GM18858 (cell line): ENCODE data around the gene CRYBB1.

Experiments
- ATAC-seq: cut with Tn5 transposase; IDR thresholded peaks from one replicate; pipeline ENCODE4 v1.9.1; 2021; ENCODE audit not compliant: unreplicated experiment

The CRYBB1 gene

GRCh38 chr22:26581633-26582168 is 36.1 kb downstream of the CRYBB1 start:
- ATAC-seq = no peak

DNA sequence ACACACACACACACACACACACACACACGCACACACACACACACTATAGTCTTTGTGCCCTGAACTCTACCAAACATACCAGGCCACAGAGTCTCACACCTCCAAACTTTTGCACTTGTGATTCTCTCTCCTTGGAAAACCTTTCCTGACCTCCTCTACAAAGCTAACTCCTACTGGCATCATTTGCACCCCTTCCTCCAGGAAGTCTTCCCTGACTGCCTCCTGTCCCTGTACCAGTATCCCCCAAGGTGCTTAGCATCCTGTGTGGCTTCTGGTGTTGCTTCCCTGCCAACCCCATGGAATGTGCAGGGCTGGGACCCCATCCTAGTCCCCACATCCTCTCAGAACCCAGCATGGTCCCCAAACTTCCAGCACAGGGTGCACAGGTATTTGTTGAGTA is 36.8 kb downstream of the CRYBB1 start:
- ATAC-seq = no peak

DNA sequence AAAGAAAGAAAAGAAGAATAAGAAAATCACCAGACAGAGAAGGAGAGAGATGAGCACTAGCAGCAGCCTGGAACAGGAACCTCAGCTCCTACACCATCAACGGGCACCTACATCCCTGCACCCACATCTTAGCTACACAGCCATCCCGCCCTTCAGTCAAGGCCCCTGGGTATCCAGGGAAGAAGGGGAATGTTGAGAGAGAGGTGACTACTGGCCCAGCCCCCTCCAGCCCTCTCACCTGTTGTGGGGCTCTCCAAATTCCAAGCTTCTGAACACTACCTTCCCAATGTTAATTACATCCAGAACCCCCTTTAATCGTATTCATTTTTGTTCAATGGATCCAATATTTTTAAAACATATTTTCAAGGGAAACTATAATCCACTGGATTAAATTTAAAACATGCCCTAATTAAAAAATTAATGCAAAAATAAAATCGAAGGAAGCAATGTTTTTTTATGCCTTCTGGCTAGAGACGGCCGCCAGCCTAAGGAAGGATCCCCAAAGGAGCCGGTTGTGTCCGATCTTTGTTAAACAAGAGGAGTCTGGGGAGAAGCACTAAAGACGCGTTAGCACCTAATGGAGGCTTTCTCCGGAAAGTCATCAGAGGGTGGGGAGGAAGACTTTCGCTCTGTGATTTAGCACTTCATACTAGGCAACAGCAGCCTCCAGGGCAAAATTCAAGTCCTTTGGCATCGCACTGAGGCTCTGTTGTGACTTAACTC is 37.4 kb downstream of the CRYBB1 start:
- ATAC-seq = no peak

DNA sequence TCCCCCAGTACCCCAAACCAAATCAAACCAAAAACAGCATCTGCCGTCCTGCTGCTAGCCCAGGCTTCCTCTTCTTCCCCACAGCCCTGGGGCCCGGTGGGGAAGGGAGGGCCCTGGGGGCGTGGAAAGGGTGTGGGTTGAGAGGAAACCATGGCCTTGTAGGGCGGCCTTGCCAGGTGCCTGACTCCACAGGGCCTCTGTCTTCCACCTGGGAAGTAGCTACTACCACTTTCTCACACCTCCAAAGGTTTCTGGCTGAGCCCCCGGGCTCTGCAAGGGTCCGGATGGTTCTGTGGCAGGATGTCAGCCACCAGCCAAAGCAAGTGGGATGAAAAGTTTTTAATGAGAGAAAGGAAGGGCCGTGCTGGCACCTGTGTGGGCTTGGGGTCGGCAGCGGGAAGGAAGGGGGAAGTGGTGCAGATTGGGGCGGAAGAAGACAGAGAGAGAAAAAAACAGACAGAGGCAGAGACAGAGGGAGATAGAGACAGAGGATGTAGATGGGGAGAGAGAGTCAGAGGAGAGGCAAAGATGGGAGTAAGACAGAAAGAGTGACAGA is 38.4 kb downstream of the CRYBB1 start:
- no peak for ATAC-seq

GRCh38 chr22:26577081-26577480 is 40.7 kb downstream of the CRYBB1 start:
- no peak for ATAC-seq

- ATAC-seq = no peak
These were observed 41.7 kb downstream of the CRYBB1 start for GRCh38 chr22:26576026-26576680.

- ATAC-seq = no peak
These were observed 43.7 kb downstream of the CRYBB1 start for GRCh38 chr22:26574001-26574723.

DNA sequence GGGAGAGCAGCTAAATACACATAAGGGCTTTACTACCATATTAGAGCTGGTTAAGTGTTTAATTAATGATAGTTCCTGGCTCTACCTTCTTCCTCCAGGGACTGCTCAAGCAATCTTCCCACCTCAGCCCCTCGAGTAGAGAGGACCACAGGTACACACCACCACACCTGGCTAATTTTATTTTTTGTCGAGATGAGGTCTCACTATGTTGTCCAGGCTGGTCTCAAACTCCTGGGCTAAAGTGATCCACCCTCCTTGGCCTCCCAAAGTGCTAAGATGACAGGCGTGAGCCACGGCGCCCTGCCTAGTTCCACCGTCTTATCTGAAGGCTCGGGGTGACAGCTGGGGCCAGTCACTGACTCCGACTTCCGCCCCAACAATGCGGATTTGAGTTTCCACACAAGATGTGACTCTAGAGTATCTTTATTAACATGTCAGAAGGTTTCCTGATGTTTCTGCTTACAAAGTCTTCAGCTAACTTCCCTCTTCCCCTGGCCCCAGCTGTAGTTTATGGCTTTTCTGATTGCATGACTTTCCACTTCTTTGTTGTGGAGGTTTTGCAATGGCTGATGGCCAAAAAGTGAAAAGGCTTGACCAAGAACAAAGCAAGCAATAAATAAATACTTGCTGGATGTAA is 44.7 kb downstream of the CRYBB1 start:
- no peak for ATAC-seq

- no peak for ATAC-seq
These were observed 46.8 kb downstream of the CRYBB1 start for GRCh38 chr22:26570864-26571525.

GRCh38 chr22:26570115-26570514 is 47.7 kb downstream of the CRYBB1 start:
- ATAC-seq = no peak

DNA sequence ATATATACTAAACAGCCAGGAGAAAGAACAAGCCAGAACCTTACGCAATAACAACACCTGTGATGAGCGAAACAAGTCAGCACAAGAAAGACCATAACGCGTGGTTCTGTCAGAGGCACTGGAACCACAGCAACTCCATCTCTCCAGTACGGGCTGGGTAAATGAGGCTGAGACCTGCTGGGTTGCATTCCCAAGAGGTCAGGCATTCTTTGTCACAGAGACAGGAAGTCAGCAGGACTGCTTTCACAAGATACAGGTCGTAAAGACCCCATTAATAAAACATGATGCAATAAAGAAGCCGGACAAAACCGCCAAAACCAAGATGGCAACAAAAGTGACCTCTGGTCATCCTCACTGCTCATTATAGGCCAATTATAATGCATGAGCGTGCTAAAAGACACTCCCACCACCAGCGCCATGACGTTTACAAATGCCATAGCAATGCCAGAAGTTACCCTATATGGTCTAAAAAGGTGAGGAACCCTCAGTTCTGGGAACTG is 49.6 kb downstream of the CRYBB1 start:
- ATAC-seq = no peak

DNA sequence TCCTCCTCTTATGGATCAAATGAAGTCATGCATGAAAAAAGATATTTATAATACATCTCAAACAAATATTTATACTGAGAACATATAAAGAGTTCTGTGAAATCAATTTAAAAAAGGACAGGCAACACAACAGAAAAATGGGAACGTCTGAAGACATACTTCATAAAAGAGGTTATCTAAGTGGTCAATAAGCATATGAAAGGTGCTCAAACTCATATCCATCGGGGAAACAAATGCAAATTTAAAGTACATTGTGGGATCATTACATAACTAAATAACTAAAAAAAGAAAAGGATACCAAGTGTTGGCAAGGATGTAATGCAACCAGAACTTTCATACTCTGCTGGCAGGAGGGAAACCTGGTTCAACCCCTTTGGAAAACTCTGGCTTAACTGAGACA is 50.2 kb downstream of the CRYBB1 start:
- no peak for ATAC-seq

DNA sequence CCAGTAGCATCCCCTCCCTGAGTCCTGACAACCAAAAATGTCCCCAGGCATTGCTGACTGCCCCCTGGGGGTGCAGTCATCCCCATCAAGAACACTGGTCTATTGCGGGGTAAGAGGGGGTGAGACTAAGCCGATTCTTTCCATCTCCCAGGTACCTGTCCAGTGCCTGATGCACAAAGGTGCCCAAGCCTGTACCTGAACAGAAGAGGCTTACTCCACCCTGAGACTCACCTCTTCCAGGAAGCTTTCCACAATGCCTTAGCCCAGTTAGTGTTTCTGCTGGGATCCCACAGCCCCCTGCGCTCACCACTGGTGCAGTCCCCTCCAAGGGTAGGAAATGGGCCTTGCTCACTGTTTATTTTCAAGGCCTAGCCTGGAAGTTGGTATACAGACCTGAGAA is 50.8 kb downstream of the CRYBB1 start:
- ATAC-seq = no peak

DNA sequence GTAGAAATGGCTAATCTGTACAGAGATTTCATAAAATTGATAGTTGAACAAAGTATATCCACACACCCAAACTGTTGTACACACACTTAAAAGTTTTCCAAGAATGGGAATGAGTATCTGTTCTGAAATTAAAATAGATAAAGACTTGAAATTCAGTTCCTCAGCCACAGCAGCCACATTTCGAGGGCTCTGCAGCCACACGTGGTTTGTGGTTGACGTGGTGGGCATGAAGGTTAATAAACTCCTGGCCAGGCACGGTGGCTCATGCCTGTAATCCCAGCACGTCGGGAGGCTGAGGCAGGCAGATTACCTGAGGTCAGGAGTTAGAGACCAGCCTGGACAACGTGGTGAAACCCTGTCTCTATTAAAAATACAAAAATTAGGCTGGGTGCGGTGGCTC is 51.9 kb downstream of the CRYBB1 start:
- no peak for ATAC-seq

GRCh38 chr22:26565181-26565580 is 52.6 kb downstream of the CRYBB1 start:
- ATAC-seq = no peak

GRCh38 chr22:26564672-26565071 is 53.2 kb downstream of the CRYBB1 start:
- no peak for ATAC-seq

DNA sequence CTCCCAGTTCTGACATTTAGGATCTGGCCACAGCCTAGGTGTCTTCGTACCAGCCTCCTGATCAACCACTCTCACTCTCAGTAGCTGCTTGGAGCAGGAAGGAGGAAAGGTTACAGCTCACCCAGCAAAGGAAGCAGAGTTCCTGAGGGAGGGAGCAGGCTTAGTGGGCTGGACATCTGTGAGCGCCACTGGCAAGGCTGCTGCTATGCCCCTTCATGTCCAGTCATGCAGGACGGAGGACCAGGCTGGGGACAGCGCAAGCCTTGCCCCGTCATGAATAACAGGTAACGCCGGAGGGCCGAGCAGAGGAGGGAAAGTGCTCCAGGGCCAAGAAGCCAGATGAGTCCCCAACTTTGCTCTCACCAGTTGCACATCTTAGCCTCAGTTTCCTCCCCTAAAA is 53.6 kb downstream of the CRYBB1 start:
- ATAC-seq = no peak

DNA sequence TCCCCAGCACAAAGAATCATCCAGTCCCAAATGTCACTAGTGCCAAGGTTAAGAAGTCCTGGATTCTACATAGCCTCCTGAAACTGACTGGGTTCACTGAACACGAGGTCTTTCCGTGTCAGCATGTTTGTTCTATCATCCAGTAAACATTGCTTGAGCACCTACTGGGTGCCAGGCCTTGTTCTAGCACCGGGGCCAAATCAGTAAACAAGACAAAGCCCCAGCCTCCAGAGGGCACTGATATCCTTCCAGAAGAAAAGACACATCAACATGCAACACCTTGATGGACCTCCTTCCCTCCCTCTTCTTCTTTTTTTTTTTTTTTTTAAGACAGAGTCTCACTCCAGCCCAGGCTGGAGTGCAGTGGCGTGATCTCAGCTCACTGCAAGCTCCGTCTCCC is 54.8 kb downstream of the CRYBB1 start:
- ATAC-seq = no peak

DNA sequence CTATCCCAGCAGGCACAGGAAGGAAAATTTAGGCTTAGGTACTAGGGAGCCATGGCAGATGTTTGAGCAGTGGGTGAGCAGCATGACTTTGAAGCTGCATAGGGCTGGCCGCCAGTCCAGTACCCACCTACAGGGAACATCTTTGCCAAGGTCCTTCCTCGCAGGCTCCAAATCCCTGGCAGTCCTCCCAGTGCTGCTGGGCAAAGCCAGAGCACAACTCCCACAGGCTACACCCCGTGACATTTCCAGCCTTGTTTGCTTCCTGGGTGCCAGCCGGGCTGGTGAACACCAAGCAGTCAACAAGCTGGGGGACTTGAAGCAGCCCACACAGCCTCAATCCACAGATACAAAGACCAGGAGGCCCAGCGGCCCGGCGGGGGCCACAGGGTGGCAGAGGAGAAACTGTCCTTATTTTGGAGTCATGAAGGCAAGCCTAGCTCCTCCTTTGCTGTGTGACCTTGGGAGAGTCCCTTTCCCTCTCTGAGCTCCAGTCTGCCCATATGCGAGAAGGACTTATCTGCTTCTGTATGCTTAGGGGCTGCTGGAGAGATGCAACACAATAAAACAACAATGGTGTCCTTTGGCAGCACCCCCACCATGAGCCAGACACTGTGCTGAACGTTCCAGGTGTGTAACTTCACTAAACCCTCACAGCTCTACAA is 55.9 kb downstream of the CRYBB1 start:
- ATAC-seq = no peak
